HEK293 (cell line): ENCODE data around the gene SLC17A4.

Experiments
- ZBTB17 ChIP-seq: fragments of 450-650 bp; formaldehyde crosslinking; IDR thresholded peaks from 2 replicates; pipeline ENCODE4 v1.5.1; 2016; ENCODE audit warnings: missing biosample characterization, missing genetic modification characterization
- ZNF121 ChIP-seq: fragments of 450-650 bp; formaldehyde crosslinking; IDR thresholded peaks from 2 replicates; pipeline ENCODE4 v1.5.1; 2016; ENCODE audit warnings: missing biosample characterization, missing genetic modification characterization

DNA sequence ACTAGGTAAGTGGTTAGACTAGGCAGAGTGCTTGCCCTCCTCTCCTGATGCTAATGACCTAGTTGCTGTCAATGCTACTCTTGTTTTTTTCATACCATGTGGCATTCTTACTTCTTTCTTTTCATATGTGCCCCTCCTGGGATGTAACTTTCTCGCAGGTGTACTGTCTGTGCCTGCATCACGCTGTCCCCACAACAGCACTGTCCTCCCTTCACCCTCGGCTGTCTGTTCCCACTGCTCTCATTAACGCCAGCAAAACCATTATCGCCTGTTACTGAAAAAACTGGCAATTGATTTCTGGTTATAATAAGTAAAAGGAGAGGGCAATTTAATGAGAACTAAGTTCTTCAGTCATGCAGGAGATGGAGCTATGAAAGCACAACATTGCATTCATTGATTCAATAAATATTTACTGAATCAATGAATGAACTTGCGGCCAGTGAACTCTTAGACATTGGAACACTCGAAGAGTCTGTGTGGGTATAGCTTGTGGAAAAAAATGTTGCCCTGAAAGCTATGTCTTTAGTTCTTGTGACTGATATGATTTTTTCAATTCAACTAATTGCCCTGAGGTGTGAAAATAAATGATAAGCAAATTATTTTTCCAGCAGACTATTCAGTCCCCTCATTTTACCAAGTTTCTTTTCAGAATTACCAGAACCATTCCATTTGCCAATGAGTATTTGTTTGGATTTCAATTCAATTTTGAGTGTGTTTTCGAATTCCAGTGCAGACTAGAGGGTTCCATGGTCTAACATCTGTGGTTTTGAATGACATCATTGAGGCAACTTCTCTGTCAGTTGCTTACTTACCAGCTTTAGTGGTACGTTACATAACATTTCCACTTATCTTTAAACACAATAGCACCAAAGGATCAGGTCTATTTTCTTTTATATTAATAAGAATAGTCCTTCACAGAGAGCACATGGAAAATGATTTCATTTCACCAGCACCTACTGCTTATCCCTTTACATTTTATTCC lies 2.1 kb downstream of the SLC17A4 start:
- TF ChIP-seq ZBTB17 (tag by site-specific recombination), result no peak
- no peak for TF ChIP-seq ZNF121 (tag by site-specific recombination)
